GM23248 (cell line): ENCODE measurements around the gene MACC1. TPM values are rescaled to one million over a fixed set of nuclear protein-coding genes. Genes with fewer than 3 reads are reported as not detected.

ENCODE experiments used
- DNase-seq: peaks from one replicate; pipeline ENCODE4 v3.0.0-alpha.2; 2015
- H2AFZ ChIP-seq: fragments of 200-600 bp; sonication (generic); 2 replicates; pipeline ENCODE4 v1.6.1; 2016; ENCODE audit warnings: antibody characterized with exemption
- H3F3A ChIP-seq: fragments of 200-600 bp; sonication (generic); 2 replicates; pipeline ENCODE4 v1.6.1; 2016; ENCODE audit warnings: mild to moderate bottlenecking, antibody characterized with exemption, mixed run types; ENCODE audit not compliant: insufficient read depth
- H3K27ac ChIP-seq: fragments of 200-600 bp; sonication (generic); 2 replicates; pipeline ENCODE4 v1.5.1; 2016; ENCODE audit warnings: mild to moderate bottlenecking
- H3K27me3 ChIP-seq: fragments of 200-600 bp; sonication (generic); replicated peaks from 2 replicates; pipeline ENCODE4 v1.6.1; 2016; ENCODE audit warnings: mild to moderate bottlenecking; ENCODE audit not compliant: insufficient read depth
- H3K36me3 ChIP-seq: fragments of 200-600 bp; sonication (generic); 2 replicates; pipeline ENCODE4 v1.6.1; 2016; ENCODE audit warnings: low read depth, mild to moderate bottlenecking
- H3K4me1 ChIP-seq: fragments of 200-600 bp; sonication (generic); 2 replicates; pipeline ENCODE4 v1.6.1; 2016; ENCODE audit warnings: mild to moderate bottlenecking; ENCODE audit not compliant: insufficient read depth
- H3K4me2 ChIP-seq: fragments of 200-600 bp; sonication (generic); one replicate; pipeline ENCODE4 v1.6.1; 2016; ENCODE audit warnings: mild to moderate bottlenecking; ENCODE audit not compliant: unreplicated experiment
- H3K4me3 ChIP-seq: fragments of 200-600 bp; sonication (generic); 2 replicates; pipeline ENCODE4 v1.5.1; 2016; ENCODE audit warnings: mild to moderate bottlenecking
- H3K79me2 ChIP-seq: fragments of 200-600 bp; sonication (generic); 2 replicates; pipeline ENCODE4 v1.6.1; 2016; ENCODE audit warnings: mild to moderate bottlenecking; ENCODE audit not compliant: insufficient read depth
- H3K9ac ChIP-seq: fragments of 200-600 bp; sonication (generic); 2 replicates; pipeline ENCODE4 v1.6.1; 2016; ENCODE audit warnings: mild to moderate bottlenecking
- H3K9me2 ChIP-seq: fragments of 200-600 bp; sonication (generic); 2 replicates; pipeline ENCODE4 v1.6.1; 2016; ENCODE audit warnings: mixed run types, mild to moderate bottlenecking, moderate library complexity; ENCODE audit not compliant: insufficient read depth
- H3K9me3 ChIP-seq: fragments of 200-600 bp; sonication (generic); one replicate; pipeline ENCODE4 v1.6.1; 2017; ENCODE audit warnings: low read depth
- H4K20me1 ChIP-seq: fragments of 200-600 bp; sonication (generic); 2 replicates; pipeline ENCODE4 v1.6.0; 2016; ENCODE audit not compliant: insufficient read depth
- EZH2 ChIP-seq: fragments of 200-600 bp; sonication (generic); IDR thresholded peaks from 2 replicates; pipeline ENCODE4 v1.6.1; 2018; ENCODE audit warnings: antibody characterized with exemption, mild to moderate bottlenecking; ENCODE audit not compliant: insufficient read depth, poor library complexity, severe bottlenecking
- EZH2phosphoT487 ChIP-seq: fragments of 200-600 bp; sonication (generic); IDR thresholded peaks from 2 replicates; pipeline ENCODE4 v1.6.1; 2018; ENCODE audit warnings: antibody characterized with exemption, moderate library complexity, mild to moderate bottlenecking, low read depth; ENCODE audit not compliant: insufficient read depth
- WGBS, 2 experiments: methylation state at CpG; one replicate each; pipeline ENCODE4 v1.1.6; 2015 to 2017; ENCODE audit warnings: low lambda C conversion rate in 2 of 2, low coverage in 1 of 2; ENCODE audit errors: missing lambda C conversion rate in 2 of 2; 5-methylcytosine and 5-hydroxymethylcytosine counted together
- in situ Hi-C: fragments of 300-500 bp; cut with MboI; formaldehyde crosslinking; loops from 2 replicates; pipeline ENCODE4 v1.15.0; 2020
- polyA plus RNA-seq: library from polyadenylated mRNA; unstranded; fragments of >200 nt; fragmentation: Nextera tagmentation; extraction: Ambion mirVana; gene quantifications from 2 replicates; pipeline ENCODE4 v1.2.1, GENCODE V29; 2016
- total RNA-seq: library from RNA; depleted of rRNA; stranded (reverse); fragments of >200 nt; shearing (Covaris generic); gene quantifications from 2 replicates; pipeline ENCODE4 v1.2.3, GENCODE V29; 2014

MACC1 gene
- total and polyA plus RNA-seq, 2 experiments from 2014 or later: 0.05 to 0.11 TPM

- Histone ChIP-seq H2AFZ (no peak overlapping the region), H4K20me1 (no peaks in the 10 kb centered on the region), H3K79me2 (no peaks in the 10 kb centered on the region), H3K4me3 (no peak overlapping the region), H3K4me1 (0 out of 2 replicates have a peak, but pooled peaks cover 3% of the 10 kb centered on the region), H3K27me3 (no peaks in the 10 kb centered on the region), H3K9me2 (no peaks in the 10 kb centered on the region), H3K36me3 (no peaks in the 10 kb centered on the region), H3F3A (no peaks in the 10 kb centered on the region), H3K9ac (no peak overlapping the region), H3K4me2 (no peak overlapping the region), H3K9me3 (no peaks in the 10 kb centered on the region), H3K27ac (no peak overlapping the region)
- 68 to 81% methylated on average over 4 of the region's 4 CpGs for WGBS, 2 experiments
- TF ChIP-seq EZH2phosphoT487: no peak
- TF ChIP-seq EZH2: no peak
- in situ Hi-C loops: no loop called here
- no peak for DNase-seq
These were observed 32.2 kb upstream of the MACC1 start for GRCh38 chr7:20249376-20249775.

- 87 to 89% methylated on average over 5 of the region's 5 CpGs for WGBS, 2 experiments
- peaks cover 16% of the 10 kb centered on the region for H3K4me1 ChIP-seq
- peaks cover 11% of the 10 kb centered on the region for H3F3A ChIP-seq
- H3K4me3 ChIP-seq: no peak overlapping the region
- no peak overlapping the region for H2AFZ ChIP-seq
- no peak overlapping the region for H3K27ac ChIP-seq
- no peaks in the 10 kb centered on the region for H3K9me3 ChIP-seq
- no peak for TF ChIP-seq EZH2phosphoT487
- no peak for TF ChIP-seq EZH2
- H3K9ac ChIP-seq: no peak overlapping the region
- no peaks in the 10 kb centered on the region for H3K27me3 ChIP-seq
- in situ Hi-C loops: no loop called here
- no peak for DNase-seq
- H3K4me2 ChIP-seq: no peak overlapping the region
- H3K9me2 ChIP-seq: no peaks in the 10 kb centered on the region
- H4K20me1 ChIP-seq: no peaks in the 10 kb centered on the region
- H3K79me2 ChIP-seq: no peaks in the 10 kb centered on the region
- H3K36me3 ChIP-seq: no peaks in the 10 kb centered on the region
These were observed 29.1 kb upstream of the MACC1 start for GRCh38 chr7:20246236-20246635.

GRCh38 chr7:20244334-20245120, 27.3 kb upstream of the MACC1 start:
- peaks cover 29% of the 10 kb centered on the region for H3K4me1 ChIP-seq
- in situ Hi-C loops: no loop called here
- no peak for DNase-seq

GRCh38 chr7:20241911-20242261, 24.7 kb upstream of the MACC1 start:
- Histone ChIP-seq H3K9me3 (no peaks in the 10 kb centered on the region), H4K20me1 (no peaks in the 10 kb centered on the region), H3F3A (peaks cover 33% of the 10 kb centered on the region), H3K79me2 (no peaks in the 10 kb centered on the region), H3K9ac (no peak overlapping the region), H3K27ac (peak overlapping the region; percentile 69), H3K36me3 (no peaks in the 10 kb centered on the region), H3K27me3 (no peaks in the 10 kb centered on the region), H3K4me3 (no peak overlapping the region), H3K9me2 (no peaks in the 10 kb centered on the region), H2AFZ (peak overlapping the region; percentile 4; the same call in 1 of the 2 replicates), H3K4me1 (peaks cover 39% of the 10 kb centered on the region), H3K4me2 (peak overlapping the region; percentile 53)
- DNase-seq: no peak
- WGBS, 2 experiments: 20 to 30% methylated on average over 2 of the region's 2 CpGs
- in situ Hi-C loops: no loop called here
- TF ChIP-seq EZH2phosphoT487 (no peak), EZH2 (no peak)

More at GRCh38 chr7:20244334-20245120, 27.3 kb upstream of the MACC1 start:
- 69 to 71% methylated on average over 3 of the region's 3 CpGs for WGBS, 2 experiments
- Histone ChIP-seq H3K9me3 (no peaks in the 10 kb centered on the region), H3K36me3 (no peaks in the 10 kb centered on the region), H3K9me2 (no peaks in the 10 kb centered on the region), H3F3A (peaks cover 25% of the 10 kb centered on the region), H3K9ac (no peak overlapping the region), H3K27ac (no peak overlapping the region), H3K79me2 (no peaks in the 10 kb centered on the region), H3K4me2 (no peak overlapping the region), H3K27me3 (no peaks in the 10 kb centered on the region), H4K20me1 (no peaks in the 10 kb centered on the region), H2AFZ (peak overlapping the region; percentile 16; the same call in 1 of the 2 replicates), H3K4me3 (no peak overlapping the region)
- TF ChIP-seq EZH2 (no peak), EZH2phosphoT487 (no peak)
